SHP77 treated with DMSO at 0.1 percent for 48 hours (cell line): ENCODE measurements around the gene GLTPD2.

Experiments used
- DNase-seq: peaks from one replicate; lab custom pipeline; 2025; lab: John Stamatoyannopoulos, UW

The GLTPD2 gene

DNA sequence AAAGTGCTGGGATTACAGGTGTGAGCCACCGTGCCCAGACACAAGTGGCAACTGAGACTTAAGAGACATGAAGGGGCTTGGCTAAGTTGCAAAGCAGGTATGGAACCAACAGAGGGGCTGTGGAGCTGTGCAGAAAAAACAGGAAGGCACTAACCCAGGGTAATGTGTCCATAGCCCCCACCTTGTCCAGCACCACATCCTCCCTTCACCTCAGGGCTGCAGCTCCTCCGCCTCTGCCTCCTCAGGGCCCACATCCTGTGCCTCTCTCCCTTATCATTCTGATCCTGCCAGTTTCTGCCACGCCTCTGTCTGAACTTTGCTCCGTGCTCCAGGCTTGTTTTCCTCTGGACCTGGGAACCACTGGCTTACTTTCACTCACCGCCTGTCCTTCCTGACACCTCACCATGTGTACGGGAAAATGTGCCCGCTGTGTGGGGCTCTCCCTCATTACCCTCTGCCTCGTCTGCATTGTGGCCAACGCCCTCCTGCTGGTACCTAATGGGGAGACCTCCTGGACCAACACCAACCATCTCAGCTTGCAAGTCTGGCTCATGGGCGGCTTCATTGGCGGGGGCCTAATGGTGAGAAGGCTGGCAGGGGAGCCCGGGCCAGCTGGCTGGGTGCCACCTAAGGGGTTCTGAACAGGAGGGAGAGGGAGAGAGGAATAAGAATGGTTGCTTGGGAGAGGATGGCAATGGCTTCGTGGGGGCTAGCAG lies 17.1 kb upstream of the GLTPD2 start, which contains the start of gene TM4SF5:
TM4SF5 (plus strand) TSS at position 368 of the 716 bp plus-strand sequence; CDS start at position 405, 37 bp downstream.
- peak; percentile 18 for DNase-seq

DNA sequence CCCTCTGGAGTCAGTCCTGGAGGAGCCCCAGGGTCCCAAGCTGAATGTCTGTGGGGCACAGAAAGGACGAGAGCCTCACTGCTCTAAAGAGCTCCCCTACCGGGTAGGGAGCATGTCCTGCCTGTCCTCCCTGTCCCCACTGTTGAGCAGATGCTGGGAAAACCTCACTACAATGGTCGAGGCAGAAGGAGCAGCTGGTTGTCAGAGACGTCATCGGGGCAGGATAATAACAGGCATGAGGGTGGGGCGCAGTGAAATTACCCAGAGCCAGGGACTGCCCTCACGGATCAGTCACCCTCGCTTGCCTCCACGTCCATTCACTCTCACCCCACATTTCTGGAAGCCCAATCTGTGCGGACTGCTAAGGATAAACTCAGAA lies 16.5 kb upstream of the GLTPD2 start:
- peak; percentile 43 for DNase-seq

- no peak for DNase-seq
Observed at GRCh38 chr17:4777969-4778760, 10.6 kb upstream of the GLTPD2 start.

GRCh38 chr17:4780325-4780955 lies 8.3 kb upstream of the GLTPD2 start:
- DNase-seq, result no peak

DNA sequence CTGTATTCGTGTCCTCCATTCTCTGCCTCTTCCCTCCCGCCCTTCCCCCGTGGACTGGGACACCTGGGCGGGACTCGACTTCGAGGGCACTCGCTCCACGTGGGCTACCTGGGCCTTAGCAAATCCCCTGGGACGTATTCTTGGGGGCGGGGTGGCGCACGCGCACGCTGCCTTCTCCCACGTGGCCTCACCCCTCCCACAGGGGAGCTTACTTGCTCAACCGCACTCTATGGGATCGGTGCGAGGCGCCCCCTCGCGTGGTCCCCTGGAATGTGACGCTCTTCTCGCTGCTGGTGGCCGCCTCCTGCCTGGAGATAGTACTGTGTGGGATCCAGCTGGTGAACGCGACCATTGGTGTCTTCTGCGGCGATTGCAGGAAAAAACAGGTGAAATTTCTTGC lies 6.1 kb upstream of the GLTPD2 start:
- DNase-seq, result no peak

DNA sequence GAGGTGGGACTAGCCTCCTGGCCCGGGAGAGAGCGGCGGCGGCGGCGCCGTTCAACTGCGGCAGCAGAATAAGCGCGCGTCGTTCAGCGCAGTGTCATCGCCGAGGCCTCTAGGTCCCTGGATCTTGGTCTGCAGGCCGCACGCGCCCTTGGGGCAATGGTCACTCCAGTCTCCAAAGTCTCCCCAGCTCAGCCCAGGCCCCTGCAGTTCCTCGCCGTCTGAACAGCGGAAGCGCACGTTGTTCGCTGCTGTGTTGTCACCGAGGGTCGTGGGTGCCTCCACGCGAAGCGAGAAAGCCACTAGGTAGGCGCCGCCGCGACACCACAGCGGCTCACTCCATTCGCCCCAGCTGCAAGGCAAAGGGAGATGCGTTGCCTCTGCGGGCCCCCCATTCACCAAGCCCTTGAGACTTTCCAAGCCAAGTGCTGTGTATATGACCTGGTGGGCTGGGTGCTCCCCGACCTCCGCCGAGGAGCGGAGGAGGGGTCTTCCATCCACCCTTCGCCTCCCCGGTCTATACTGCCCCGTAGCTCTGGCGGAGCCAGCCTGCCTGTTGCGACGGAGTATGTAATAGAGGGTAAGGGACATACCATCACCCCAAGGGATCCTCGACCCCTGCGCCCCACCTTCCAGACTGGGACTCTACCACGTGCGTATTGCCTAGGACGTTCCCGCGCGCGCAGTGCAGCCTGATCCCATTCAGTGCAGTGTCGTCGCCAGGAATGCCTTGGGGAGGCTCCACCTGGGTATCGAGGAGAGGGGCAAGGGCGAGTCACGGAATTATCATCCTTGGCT lies 3.3 kb upstream of the GLTPD2 start:
- DNase-seq, result no peak

DNA sequence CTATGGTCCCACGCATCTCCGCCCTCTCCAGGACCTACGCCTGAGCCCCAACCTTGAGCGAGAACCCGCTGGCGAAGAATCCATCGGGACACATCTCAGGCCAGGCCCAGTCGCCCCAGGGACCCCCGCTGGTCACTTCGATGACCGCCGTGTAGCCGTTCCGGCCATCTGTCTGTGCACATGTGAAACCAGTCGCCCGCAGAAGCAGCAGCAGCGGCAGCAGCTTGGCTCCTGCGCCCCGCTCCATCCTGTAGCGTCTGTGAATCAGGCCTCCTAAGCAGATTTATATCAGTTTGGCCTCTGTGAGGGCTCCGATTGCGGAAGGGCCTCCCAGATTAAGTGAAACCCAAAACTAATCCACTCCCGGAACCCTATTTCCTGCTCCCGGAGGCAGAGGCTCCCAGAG lies 2.7 kb upstream of the GLTPD2 start, which contains the start of gene VMO1:
VMO1 (minus strand) TSS at position 259 of the 406 bp plus-strand sequence; CDS start at position 247, 12 bp downstream.
- DNase-seq, result no peak

- DNase-seq, result no peak
Observed at GRCh38 chr17:4786516-4786915, 2.2 kb upstream of the GLTPD2 start.

GRCh38 chr17:4788159-4788806 lies 481 bp upstream of the GLTPD2 start:
- no peak for DNase-seq

GRCh38 chr17:4789701-4789950 lies 862 bp downstream of the GLTPD2 start:
- no peak for DNase-seq

GRCh38 chr17:4789951-4790704 lies 1.4 kb downstream of the GLTPD2 start:
- peak; percentile 86 for DNase-seq

GRCh38 chr17:4790705-4791088 lies 1.9 kb downstream of the GLTPD2 start:
- DNase-seq, result peak; percentile 86

- DNase-seq, result no peak
Observed at GRCh38 chr17:4795168-4795567, 6.4 kb downstream of the GLTPD2 start.

- peak; percentile 17 for DNase-seq
Observed at GRCh38 chr17:4796552-4796920, 7.8 kb downstream of the GLTPD2 start.

DNA sequence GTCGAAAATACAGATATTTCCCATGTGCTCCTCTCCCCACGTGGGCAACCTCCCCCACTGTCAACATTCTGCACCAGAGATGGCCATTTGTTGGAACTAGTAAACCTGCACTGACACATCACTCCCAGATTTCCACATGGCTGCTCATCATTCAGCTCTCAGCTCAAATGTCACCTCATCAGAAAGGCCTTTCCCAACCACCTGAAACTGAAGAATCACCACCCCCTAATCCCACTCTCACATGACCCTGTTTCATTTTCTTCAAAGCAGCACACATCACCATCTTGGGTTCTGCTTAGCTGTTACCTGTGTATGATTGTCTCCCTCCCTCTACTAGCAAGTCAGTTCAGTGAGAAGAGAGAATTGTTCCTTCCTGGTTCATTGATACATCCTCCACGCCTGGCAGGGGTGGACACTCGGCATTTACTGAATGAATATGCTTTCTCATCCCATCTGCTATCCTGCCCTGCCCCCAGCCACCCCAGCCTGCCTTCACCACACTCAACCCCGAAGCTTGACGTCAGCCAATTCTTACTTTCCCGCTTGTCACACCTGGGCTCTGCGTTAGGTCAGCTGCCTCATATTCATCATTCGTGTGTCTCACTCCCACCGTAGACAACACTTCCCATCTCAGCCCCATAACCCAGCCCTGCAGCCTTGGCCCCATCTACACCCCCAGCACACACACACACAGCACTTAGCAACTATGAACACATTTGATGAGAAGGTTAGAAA lies 11.9 kb downstream of the GLTPD2 start:
- DNase-seq, result peak; percentile 97

- DNase-seq, result no peak
Observed at GRCh38 chr17:4802228-4802627, 13.5 kb downstream of the GLTPD2 start, which contains the start of gene C17orf114. TSS of gene C17orf114 (minus strand) at chr17:4802328.

GRCh38 chr17:4806456-4806776 lies 17.7 kb downstream of the GLTPD2 start:
- no peak for DNase-seq

DNA sequence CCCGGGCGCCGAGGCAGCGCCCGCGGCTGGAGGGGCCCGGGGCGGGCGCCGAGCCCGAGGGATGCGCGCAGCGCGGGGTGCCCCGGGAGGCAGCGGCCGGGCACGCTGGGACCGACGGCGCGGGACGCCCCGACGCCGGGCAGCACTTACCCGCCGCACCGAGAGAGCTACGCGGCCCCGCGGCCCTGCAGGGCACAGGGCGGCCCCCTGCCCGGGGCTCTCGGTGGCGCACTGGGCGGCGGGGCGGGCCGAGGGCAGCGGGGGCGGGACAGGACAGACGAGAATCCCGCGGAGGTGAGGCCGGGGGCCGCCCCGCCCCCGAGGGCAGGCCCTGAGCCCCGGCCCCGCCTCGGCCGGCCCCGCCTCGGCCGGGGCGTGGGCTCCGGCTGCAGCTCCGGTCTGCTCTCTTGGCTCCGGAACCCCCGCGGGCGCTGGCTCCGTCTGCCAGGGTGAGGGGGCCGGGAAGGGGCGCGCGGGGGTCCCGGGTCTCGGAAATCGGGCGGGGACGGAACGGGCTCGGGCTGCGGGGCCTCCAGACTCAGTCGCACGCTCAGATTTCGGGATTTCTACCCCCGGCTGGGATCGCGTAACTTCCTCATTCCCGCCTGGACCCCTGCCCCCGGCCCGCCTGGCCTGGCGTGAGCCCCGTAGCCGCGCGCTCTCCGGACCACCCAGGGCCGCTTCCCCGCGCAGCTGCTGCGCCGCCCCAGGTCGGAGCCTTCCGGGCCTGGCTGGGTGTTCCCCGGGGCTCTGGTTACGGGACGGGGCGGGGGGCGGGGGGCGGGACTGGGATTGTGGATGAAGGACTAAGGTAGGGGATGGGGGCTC lies 18.2 kb downstream of the GLTPD2 start, which contains the start of gene PLD2:
PLD2 (plus strand) TSS at position 376 of the 828 bp plus-strand sequence. CDS start 621 bp downstream, outside the sequence.
- DNase-seq, result peak; percentile 51
